GM19468 (cell line): ENCODE results near the gene ITGB8.

Experiments
- ATAC-seq: cut with Tn5 transposase; IDR thresholded peaks from one replicate; pipeline ENCODE4 v1.9.1; 2021; ENCODE audit warnings: mild to moderate bottlenecking, moderate library complexity, moderate number of reproducible peaks; ENCODE audit not compliant: unreplicated experiment; ENCODE audit errors: extremely low read depth

ITGB8 gene

DNA sequence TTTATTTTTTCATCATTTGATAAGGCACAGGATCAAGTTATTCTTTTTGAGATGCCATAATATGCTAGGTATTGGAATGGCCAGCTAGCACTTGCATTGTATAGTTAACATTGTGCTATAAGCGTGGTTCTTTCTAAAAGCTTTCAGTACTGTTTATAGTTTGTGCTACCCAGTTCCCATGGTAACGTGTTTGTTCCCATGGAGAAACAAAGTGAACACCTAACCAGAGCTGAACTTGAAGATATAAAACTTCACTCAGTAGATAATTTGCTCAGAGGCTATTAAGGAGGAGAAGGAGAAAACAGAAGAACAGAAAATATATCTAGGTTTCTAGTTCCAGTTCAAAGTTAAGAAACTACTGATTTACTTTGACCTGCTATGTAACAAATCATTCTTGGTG lies 23.6 kb upstream of the ITGB8 start:
- peak; percentile 73 for ATAC-seq

DNA sequence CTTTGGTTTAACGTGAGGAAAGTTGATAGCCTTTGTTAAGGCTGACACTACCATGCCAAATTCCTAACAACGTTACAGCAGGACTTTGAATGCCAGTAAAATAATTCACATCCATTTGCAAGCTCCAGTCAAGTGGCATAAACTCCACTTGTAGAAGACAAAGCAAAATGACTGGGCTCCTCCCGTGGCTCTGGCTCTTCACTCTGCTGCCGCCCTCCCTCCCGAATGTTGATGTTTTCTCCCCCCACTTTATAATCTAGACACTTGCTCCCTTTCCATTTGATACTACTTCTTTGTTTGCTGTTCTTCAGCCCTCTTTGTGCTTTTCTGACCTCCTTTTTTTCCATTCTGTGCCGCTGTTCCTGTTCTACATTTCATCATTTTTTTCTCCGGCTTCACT lies 22.8 kb upstream of the ITGB8 start:
- ATAC-seq: no peak

- ATAC-seq: no peak
These were observed 20.4 kb upstream of the ITGB8 start for GRCh38 chr7:20310301-20310700.

DNA sequence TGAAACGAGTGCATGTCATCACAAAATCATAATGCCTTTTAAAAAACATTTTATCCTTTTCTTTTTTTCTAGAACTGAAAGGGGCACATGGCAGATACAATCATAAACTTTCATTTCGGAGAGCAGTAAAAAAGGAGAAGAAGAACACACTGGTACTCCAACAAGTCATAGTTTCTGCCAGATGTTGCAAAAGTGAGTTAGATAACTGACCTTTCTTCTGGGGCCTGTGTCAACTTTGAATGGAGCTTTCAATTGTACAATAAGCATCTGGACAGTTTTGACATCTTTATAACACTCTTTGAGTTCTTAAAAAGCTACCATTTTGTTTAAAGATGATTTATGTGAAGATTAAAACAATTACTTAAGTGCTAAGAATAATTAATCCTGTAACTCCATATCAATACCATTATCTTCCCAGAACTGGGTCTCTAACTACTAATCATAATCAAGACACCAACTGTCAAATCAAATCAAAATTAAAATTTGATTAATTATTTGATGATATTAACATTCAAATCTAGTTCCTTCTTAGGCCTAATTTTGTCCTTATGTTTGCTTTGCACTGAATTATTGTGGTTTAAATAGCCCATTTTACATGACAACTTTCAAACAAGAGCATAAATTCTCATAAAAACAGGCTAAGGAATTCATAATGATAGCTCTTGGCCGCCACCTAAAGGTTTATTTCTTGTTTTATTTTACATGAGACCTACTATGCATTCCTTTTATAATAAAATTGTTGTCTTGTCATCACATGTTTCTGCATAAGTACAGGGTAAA lies 19.5 kb upstream of the ITGB8 start:
- no peak for ATAC-seq

- ATAC-seq: no peak
These were observed 19.0 kb upstream of the ITGB8 start for GRCh38 chr7:20311743-20312042.

- no peak for ATAC-seq
These were observed 18.1 kb upstream of the ITGB8 start for GRCh38 chr7:20312562-20312961.

DNA sequence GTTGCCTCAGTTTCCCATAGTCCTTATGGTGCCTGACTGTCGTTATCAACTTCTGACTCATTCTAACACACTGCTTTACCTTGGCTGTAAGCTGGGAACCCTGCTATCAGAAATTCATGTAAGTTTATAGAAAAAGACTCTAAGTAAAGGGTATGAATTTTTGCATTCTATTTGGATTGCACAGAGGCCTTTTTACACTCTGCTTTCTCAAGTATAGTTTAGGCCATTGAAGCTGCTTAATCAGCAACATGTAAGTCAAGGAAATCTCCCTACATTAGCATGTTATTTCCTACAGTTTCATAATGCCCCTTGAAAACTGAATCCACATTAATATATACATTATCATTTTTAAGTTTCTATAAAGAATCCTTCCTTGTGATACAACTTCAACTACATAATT lies 17.1 kb upstream of the ITGB8 start:
- ATAC-seq: no peak

GRCh38 chr7:20314198-20314597 lies 16.5 kb upstream of the ITGB8 start:
- ATAC-seq: no peak

- ATAC-seq: no peak
These were observed 14.0 kb upstream of the ITGB8 start for GRCh38 chr7:20316706-20317105.

DNA sequence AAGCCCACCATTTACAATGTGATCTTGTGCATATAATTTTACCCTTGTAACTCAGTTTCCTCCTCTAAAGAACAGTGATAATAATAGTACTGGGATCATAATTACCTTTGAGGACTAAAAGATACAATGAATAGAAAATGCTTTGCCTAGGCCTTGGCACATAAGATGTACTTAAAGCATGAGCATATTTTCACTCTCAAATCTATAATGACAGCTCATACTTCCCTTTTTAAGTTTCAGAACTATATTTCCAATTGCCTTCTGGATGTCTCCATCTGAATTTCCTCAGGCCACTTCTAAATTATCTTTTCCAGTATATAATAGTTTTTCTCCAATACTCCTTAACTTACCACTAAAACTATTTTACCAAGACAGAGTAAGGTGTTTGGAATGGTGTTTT lies 13.3 kb upstream of the ITGB8 start:
- no peak for ATAC-seq

DNA sequence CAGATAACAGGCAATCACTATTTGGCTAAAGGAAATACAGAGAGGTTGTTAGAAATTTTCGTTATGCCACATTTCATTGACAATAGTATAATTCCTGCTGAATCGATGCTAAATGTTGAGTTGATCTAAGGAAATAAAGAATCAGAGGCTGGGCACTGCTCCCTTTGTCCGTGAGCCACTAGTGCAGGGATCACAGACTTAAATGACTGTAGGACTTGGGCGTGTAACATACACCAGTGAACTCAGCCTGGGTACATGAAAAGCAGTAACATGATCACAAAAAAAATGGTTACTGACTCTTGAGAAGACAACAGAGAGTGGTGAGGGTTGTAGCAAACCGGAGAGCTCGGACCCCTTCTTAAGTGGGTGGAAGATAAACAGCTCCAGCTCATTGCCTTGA lies 11.8 kb upstream of the ITGB8 start:
- ATAC-seq: no peak

DNA sequence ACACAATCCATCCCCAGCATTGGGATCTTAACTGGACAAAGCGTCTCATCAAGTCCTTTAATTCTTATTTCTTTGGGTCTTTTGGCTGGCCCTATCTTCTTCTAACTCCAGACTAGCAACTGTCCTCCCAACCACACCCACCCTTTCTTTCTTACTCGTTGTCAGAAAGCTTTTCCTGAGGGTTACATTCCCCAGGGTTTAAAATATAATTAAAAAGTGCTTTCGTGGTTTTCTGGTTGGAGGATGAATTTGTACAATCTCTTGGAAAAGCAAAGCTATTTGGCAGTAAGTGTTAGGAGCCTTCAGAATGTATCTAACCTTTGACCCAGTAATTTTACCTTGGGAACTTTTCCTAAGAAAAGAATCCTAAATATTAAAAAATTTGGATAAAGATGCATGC lies 10.4 kb upstream of the ITGB8 start:
- ATAC-seq: no peak

GRCh38 chr7:20320786-20321185 lies 9.9 kb upstream of the ITGB8 start:
- ATAC-seq: no peak

- ATAC-seq: no peak
These were observed 7.1 kb upstream of the ITGB8 start for GRCh38 chr7:20323595-20323994.

DNA sequence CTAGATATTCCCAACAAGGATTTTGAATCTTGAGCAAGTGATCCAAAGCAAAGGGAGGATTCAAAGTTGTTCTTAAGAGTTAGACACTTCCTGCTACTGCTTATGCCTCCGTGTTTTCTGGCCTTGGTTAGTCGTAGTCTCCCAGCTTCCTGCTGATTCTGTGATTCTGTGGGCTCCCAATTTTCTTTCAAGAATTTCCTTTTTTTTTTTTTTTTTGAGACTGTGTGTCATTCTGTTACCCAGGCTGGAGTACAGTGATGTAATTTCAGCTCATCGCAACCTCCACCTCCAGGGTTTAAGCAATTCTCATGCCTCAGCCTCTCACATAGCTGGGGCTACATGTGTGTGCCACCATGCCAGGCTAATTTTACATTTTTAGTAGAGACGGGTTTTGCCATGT lies 4.4 kb upstream of the ITGB8 start:
- no peak for ATAC-seq

DNA sequence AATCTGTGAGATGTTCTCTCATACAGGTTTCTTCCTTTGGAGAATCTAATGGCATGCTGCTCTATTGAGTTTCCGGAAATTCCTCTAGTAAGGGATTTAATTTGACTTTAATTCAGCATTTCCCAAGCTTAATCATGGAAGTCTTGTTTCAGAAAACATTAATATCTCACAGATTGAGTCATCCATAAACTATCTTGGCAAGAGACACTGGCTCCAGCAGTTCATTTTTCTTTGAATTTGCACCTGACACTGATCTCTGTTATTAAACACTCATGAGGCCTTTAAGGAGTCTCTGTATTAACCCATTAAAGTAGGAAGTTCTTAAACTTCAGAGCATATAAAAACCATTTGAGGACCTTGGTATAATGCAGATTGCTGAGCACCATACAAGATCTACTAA lies 3.6 kb upstream of the ITGB8 start:
- ATAC-seq: no peak

DNA sequence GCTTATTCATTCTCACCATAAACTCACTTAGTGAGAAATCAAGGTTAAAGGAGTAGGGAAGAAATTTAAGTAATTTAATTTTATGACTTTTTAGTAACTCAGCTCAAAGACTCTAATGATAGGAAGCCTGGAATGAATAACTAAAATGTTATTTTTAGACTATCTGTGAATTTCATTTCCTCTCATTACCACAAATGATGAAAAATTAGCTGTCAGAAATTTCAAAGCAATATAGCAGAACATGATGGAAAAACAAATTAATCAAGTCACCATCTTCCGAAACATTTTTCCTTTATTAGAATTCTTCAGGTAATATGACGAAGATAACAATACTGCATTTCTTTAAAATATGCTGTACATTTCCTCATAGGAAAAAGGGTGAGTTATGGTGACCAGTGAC lies 2.7 kb upstream of the ITGB8 start:
- no peak for ATAC-seq

GRCh38 chr7:20328692-20329091 lies 2.0 kb upstream of the ITGB8 start:
- ATAC-seq: no peak

DNA sequence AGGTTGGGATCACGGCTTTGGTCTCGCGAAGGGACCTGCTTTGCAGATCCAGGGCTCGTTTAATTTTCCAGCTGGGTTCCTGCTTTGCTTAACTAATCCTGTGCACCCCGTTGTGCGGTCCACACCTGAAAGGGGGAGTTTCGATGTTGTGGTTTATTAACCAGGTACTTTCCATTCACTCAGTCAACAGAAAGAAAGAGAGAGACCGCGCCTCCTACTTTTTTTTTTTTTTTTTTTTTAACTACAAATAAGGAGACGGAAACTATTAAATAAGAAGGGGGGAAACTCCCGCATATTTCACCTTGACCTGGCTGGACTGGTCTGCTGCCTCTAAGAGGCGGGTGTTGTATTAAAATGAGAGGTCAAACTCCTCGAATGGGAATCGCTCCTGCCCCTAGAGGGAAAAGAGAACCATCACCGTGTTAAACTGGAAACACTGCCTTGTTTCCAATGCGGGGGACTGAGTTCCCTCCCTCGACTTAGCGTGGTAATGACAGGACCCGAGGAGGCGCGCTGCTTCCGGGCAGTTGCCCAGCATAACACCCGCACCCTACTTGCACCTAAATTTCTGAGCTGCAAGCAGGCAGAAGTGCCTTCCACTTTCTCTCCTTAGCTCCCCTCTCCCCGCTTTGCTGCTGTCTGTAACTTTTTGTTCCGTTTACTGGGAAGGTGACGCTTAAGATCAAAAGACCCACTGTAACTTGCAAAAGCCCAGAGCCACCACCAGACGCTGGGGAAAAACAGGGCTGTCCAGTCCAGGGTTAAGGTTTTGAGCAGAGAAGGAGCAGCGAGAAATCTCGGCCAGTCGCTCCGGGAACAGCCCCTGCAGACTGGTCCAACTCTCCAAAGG lies 1.1 kb upstream of the ITGB8 start:
- ATAC-seq: peak; percentile 26

- ATAC-seq: peak; percentile 28
These were observed 519 bp downstream of the ITGB8 start for GRCh38 chr7:20330928-20331909.
